Uterus (tissue), 2 donors: ENCODE results near the gene TRAF3IP3.

ENCODE experiments used
- POLR2A ChIP-seq, 2 donors: fragments of 450-650 bp; IDR thresholded peaks; one replicate each; pipeline ENCODE4 v1.6.1; 2016; ENCODE audit warnings: antibody characterized with exemption in 2 of 2, mild to moderate bottlenecking in 1 of 2, moderate library complexity in 1 of 2
- TF ChIP-seq, protein P1 (sequence below), 4 experiments: fragments of 200-600 bp in 2 of 4; fragments of 450-650 bp in 2 of 4; sonication (generic) in 2 of 4; IDR thresholded peaks; one replicate each; pipeline ENCODE4 v1.5.1; 2016 to 2019; ENCODE audit warnings: antibody characterized with exemption in 4 of 4, mild to moderate bottlenecking in 2 of 4, moderate library complexity in 1 of 4

DNA sequence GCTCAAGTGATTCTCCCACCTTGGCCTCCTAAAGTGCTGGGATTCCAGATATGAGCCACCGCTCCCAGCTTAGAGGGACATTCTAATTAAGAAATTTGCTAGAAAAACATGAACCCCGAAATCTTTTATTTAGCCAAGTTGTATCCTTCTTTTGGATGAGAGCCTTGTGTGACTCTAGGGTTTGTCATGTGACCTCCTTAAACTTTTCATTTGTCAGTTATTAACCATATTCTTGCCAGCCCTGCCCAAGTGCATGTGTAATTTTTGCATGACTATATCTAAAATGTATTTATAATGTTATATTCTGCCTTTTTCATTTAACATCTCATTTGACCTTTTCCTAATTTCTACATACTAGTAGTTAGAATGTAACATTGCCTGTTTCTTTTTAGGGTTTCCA, 73.9 kb downstream of the TRAF3IP3 start:
- TF ChIP-seq, protein P1, sequence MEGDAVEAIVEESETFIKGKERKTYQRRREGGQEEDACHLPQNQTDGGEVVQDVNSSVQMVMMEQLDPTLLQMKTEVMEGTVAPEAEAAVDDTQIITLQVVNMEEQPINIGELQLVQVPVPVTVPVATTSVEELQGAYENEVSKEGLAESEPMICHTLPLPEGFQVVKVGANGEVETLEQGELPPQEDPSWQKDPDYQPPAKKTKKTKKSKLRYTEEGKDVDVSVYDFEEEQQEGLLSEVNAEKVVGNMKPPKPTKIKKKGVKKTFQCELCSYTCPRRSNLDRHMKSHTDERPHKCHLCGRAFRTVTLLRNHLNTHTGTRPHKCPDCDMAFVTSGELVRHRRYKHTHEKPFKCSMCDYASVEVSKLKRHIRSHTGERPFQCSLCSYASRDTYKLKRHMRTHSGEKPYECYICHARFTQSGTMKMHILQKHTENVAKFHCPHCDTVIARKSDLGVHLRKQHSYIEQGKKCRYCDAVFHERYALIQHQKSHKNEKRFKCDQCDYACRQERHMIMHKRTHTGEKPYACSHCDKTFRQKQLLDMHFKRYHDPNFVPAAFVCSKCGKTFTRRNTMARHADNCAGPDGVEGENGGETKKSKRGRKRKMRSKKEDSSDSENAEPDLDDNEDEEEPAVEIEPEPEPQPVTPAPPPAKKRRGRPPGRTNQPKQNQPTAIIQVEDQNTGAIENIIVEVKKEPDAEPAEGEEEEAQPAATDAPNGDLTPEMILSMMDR (IDR thresholded peaks at IDR 0.05): no peak
- TF ChIP-seq POLR2A (IDR thresholded peaks at IDR 0.05): no peak
